ENCODE results near the gene CYP3A4. TPM values are rescaled to one million over a fixed set of nuclear protein-coding genes. Genes with fewer than 3 reads are reported as not detected.

Gene CYP3A4
- polyA plus RNA-seq, 1 of the 3 experiments (the other 2 are of a cell fraction): not detected

GRCh38 chr7:99794585-99795502 lies 10.9 kb upstream of the CYP3A4 start:
- H4K20me1 ChIP-seq (ENCODE audit: insufficient read depth): no peaks in the 10 kb centered on the region
- H3K79me2 ChIP-seq (ENCODE audit: insufficient read depth): no peaks in the 10 kb centered on the region
- H3K36me3 ChIP-seq (replicated peaks in 1 of 2; ENCODE audit: control insufficient read depth in 1 of 2, insufficient read depth in 2 of 2, low read length in 1 of 2): peaks cover 0 to 4% of the 10 kb centered on the region in 2 experiments
- no peak overlapping the region for H3K4me2 ChIP-seq
- no peaks in the 10 kb centered on the region for H3F3A ChIP-seq (replicated peaks; ENCODE audit: insufficient read depth)
- peaks cover 0 to 3% of the 10 kb centered on the region in 2 experiments; a peak in 1 of 4 replicates for H3K4me1 ChIP-seq (ENCODE audit: control insufficient read depth in 1 of 2, insufficient read depth in 2 of 2, low read depth in 1 of 2, low read length in 1 of 2)
- H3K9me2 ChIP-seq: no peaks in the 10 kb centered on the region
- no peaks in the 10 kb centered on the region for H3K9me3 ChIP-seq
- H3K27me3 ChIP-seq (ENCODE audit: insufficient read depth): peaks cover 13% of the 10 kb centered on the region; the same call in 1 of the 2 replicates
- no peak overlapping the region for H3K27ac ChIP-seq (ENCODE audit: low read depth in 2 of 2, low read length in 1 of 2)
- CTCF ChIA-PET: no interaction called here
- H3K9ac ChIP-seq: no peak overlapping the region
- 17% methylated on average over 12 of the region's 12 CpGs for WGBS (ENCODE audit: low lambda C conversion rate)
- TF ChIP-seq MEF2A (IDR thresholded peaks at IDR 0.05; ENCODE audit: borderline replicate concordance, low read depth) (no peak), RXRA (IDR thresholded peaks at IDR 0.05; ENCODE audit: borderline replicate concordance, low read depth) (no peak), RAD21 (IDR thresholded peaks at IDR 0.05; ENCODE audit: low read length) (no peak), GABPA (IDR thresholded peaks at IDR 0.05; ENCODE audit: low read depth) (no peak), IRF3 (IDR thresholded peaks at IDR 0.05; ENCODE audit: low read depth, low read length) (no peak), TAF1 (IDR thresholded peaks at IDR 0.05; ENCODE audit: borderline replicate concordance, low read depth, low read length) (no peak), USF2 (IDR thresholded peaks at IDR 0.05; ENCODE audit: borderline replicate concordance, low read depth, low read length) (no peak), YY1 (IDR thresholded peaks at IDR 0.05; ENCODE audit: low read depth) (no peak), CHD2 (IDR thresholded peaks at IDR 0.05; ENCODE audit: low read length, partially characterized antibody) (no peak), FOXJ3 (CRISPR knock-in tag; IDR thresholded peaks at IDR 0.05) (no peak), NFIC (IDR thresholded peaks at IDR 0.05; ENCODE audit: borderline replicate concordance) (no peak), NRF1 (IDR thresholded peaks at IDR 0.05; ENCODE audit: low read depth, low read length) (no peak)
- TF ChIP-seq, protein P1, sequence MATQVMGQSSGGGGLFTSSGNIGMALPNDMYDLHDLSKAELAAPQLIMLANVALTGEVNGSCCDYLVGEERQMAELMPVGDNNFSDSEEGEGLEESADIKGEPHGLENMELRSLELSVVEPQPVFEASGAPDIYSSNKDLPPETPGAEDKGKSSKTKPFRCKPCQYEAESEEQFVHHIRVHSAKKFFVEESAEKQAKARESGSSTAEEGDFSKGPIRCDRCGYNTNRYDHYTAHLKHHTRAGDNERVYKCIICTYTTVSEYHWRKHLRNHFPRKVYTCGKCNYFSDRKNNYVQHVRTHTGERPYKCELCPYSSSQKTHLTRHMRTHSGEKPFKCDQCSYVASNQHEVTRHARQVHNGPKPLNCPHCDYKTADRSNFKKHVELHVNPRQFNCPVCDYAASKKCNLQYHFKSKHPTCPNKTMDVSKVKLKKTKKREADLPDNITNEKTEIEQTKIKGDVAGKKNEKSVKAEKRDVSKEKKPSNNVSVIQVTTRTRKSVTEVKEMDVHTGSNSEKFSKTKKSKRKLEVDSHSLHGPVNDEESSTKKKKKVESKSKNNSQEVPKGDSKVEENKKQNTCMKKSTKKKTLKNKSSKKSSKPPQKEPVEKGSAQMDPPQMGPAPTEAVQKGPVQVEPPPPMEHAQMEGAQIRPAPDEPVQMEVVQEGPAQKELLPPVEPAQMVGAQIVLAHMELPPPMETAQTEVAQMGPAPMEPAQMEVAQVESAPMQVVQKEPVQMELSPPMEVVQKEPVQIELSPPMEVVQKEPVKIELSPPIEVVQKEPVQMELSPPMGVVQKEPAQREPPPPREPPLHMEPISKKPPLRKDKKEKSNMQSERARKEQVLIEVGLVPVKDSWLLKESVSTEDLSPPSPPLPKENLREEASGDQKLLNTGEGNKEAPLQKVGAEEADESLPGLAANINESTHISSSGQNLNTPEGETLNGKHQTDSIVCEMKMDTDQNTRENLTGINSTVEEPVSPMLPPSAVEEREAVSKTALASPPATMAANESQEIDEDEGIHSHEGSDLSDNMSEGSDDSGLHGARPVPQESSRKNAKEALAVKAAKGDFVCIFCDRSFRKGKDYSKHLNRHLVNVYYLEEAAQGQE (IDR thresholded peaks at IDR 0.05; ENCODE audit: low read depth, low read length): no peak
- POLR2A ChIA-PET: no interaction called here
- DNase-seq: no peak
- H2AFZ ChIP-seq (ENCODE audit: low read depth): no peak overlapping the region
- H3K4me3 ChIP-seq (ENCODE audit: low read depth in 2 of 2, low read length in 1 of 2): no peak overlapping the region
